H1 (cell line): ENCODE results near the gene CRKL. TPM values are rescaled to one million over a fixed set of nuclear protein-coding genes. Genes with fewer than 3 reads are reported as not detected.

Source experiments
- CTCF ChIA-PET: fragments of 300-600 bp; sonication (Branson Sonifier 250); formaldehyde crosslinking; loops from one replicate; lab custom pipeline; 2021; ENCODE audit not compliant: partially characterized antibody; lab: Charles Lee
- POLR2A ChIA-PET: fragments of 300-600 bp; sonication (Branson Sonifier 250); formaldehyde crosslinking; loops from one replicate; lab custom pipeline; 2021; ENCODE audit warnings: inconsistent platforms; ENCODE audit not compliant: partially characterized antibody; lab: Charles Lee
- DNase-seq, 2 experiments: peaks; one replicate each; pipeline versions ENCODE4 v3.0.0 to v3.0.0-alpha.2; 2010 to 2022; ENCODE audit warnings: low spot score in 2 of 2, low read depth in 1 of 2, mixed read lengths in 1 of 2
- FAIRE-seq: peaks from 2 replicates; lab custom pipeline; 2011; peaks lifted over from hg19 to GRCh38; lab: Jason Lieb, UNC
- H2AFZ ChIP-seq: 2 replicates; pipeline ENCODE4 v1.8.1; 2012; ENCODE audit warnings: low read length, inconsistent platforms
- H2AK5ac ChIP-seq: 2 replicates; pipeline ENCODE4 v1.6.1; 2013; ENCODE audit warnings: low read depth, low read length
- H2BK120ac ChIP-seq: replicated peaks from 2 replicates; pipeline ENCODE3; 2013; ENCODE audit warnings: low read depth, low read length, inconsistent platforms
- H2BK12ac ChIP-seq: 2 replicates; pipeline ENCODE4 v1.6.1; 2013; ENCODE audit warnings: low read depth, low read length
- H2BK15ac ChIP-seq: 2 replicates; pipeline ENCODE4 v1.6.1; 2013; ENCODE audit warnings: low read length
- H2BK20ac ChIP-seq: 2 replicates; pipeline ENCODE4 v1.6.1; 2013; ENCODE audit warnings: low read length
- H2BK5ac ChIP-seq: 2 replicates; pipeline ENCODE4 v1.6.1; 2013; ENCODE audit warnings: low read depth, low read length
- H3K14ac ChIP-seq: 2 replicates; pipeline ENCODE4 v1.6.1; 2013; ENCODE audit warnings: inconsistent platforms; ENCODE audit not compliant: insufficient read length
- H3K18ac ChIP-seq: 2 replicates; pipeline ENCODE4 v1.6.1; 2013; ENCODE audit warnings: low read length; ENCODE audit errors: extremely low read depth
- H3K23ac ChIP-seq: 2 replicates; pipeline ENCODE4 v1.6.1; 2013; ENCODE audit warnings: inconsistent platforms; ENCODE audit not compliant: insufficient read length
- H3K23me2 ChIP-seq: 2 replicates; pipeline ENCODE4 v1.6.1; 2013; ENCODE audit warnings: low read depth, low read length
- H3K27ac ChIP-seq: 2 replicates; pipeline ENCODE4 v1.6.1; 2011; ENCODE audit warnings: low read depth, low read length, inconsistent platforms
- H3K27me3 ChIP-seq, 4 experiments: replicated peaks in 1 of 4; 1 replicate in 1 of 4; 2 replicates in 3 of 4; pipeline versions ENCODE4 v1.6.1 to v1.8.1; 2011 to 2013; ENCODE audit warnings: low read length in 3 of 4, mild to moderate bottlenecking in 3 of 4, inconsistent platforms in 2 of 4, mixed read lengths in 2 of 4, moderate library complexity in 1 of 4; ENCODE audit not compliant: control insufficient read depth in 3 of 4, insufficient read depth in 3 of 4; ENCODE audit errors: extremely low read depth in 1 of 4
- H3K36me3 ChIP-seq, 4 experiments: 2 replicates each; pipeline versions ENCODE4 v1.6.1 to v1.8.1; 2011 to 2013; ENCODE audit warnings: mild to moderate bottlenecking in 4 of 4, low read length in 3 of 4, moderate library complexity in 2 of 4, control low read depth in 1 of 4, inconsistent platforms in 1 of 4; ENCODE audit not compliant: insufficient read depth in 4 of 4, control insufficient read depth in 2 of 4
- H3K4ac ChIP-seq: replicated peaks from 2 replicates; pipeline ENCODE3; 2013; ENCODE audit warnings: low read length, low read depth, mixed read lengths, inconsistent platforms; ENCODE audit not compliant: insufficient read length
- H3K4me1 ChIP-seq, 4 experiments: replicated peaks in 1 of 4; 1 replicate in 1 of 4; 2 replicates in 3 of 4; pipeline versions ENCODE4 v1.6.1 to v1.8.1; 2011 to 2013; ENCODE audit warnings: low read length in 3 of 4, inconsistent platforms in 2 of 4, mixed read lengths in 1 of 4; ENCODE audit not compliant: insufficient read depth in 4 of 4, control insufficient read depth in 3 of 4
- H3K4me2 ChIP-seq, 2 experiments: 2 replicates each; pipeline versions ENCODE4 v1.6.1 to v1.8.1; 2011 to 2013; ENCODE audit warnings: low read depth in 2 of 2, low read length in 2 of 2, control low read depth in 1 of 2, inconsistent platforms in 1 of 2, mild to moderate bottlenecking in 1 of 2; ENCODE audit not compliant: insufficient read depth in 1 of 2
- H3K4me3 ChIP-seq, 4 experiments: fragments of 200-600, 300-600 bp in 1 of 4; sonication (generic), shearing (Covaris generic), sonication (Bioruptor Twin) in 1 of 4; 2 replicates each; pipeline versions ENCODE4 v1.5.1 to v1.8.1; 2011 to 2016; ENCODE audit warnings: low read length in 4 of 4, low read depth in 3 of 4, control low read depth in 2 of 4, inconsistent platforms in 2 of 4, mild to moderate bottlenecking in 2 of 4, mixed read lengths in 1 of 4, moderate library complexity in 1 of 4; ENCODE audit not compliant: insufficient read depth in 2 of 4; ENCODE audit errors: extremely low read depth in 1 of 4
- H3K56ac ChIP-seq: replicated peaks from 2 replicates; pipeline ENCODE3; 2013; ENCODE audit warnings: low read depth, mild to moderate bottlenecking, mixed read lengths, low read length, inconsistent platforms; ENCODE audit not compliant: insufficient read length
- H3K79me1 ChIP-seq: 2 replicates; pipeline ENCODE4 v1.6.1; 2013; ENCODE audit warnings: low read depth, low read length, control low read depth
- H3K79me2 ChIP-seq, 2 experiments: 2 replicates each; pipeline versions ENCODE4 v1.6.1 to v1.8.1; 2012 to 2013; ENCODE audit warnings: low read length in 2 of 2, mild to moderate bottlenecking in 2 of 2, inconsistent platforms in 1 of 2; ENCODE audit not compliant: insufficient read depth in 2 of 2, control insufficient read depth in 1 of 2
- H3K9ac ChIP-seq, 4 experiments: replicated peaks in 1 of 4; 1 replicate in 1 of 4; 2 replicates in 3 of 4; pipeline versions ENCODE4 v1.6.1 to v1.8.1; 2011 to 2013; ENCODE audit warnings: low read depth in 3 of 4, low read length in 3 of 4, control low read depth in 2 of 4, mild to moderate bottlenecking in 2 of 4, moderate library complexity in 2 of 4, inconsistent platforms in 1 of 4; ENCODE audit errors: extremely low read depth in 1 of 4
- H3K9me3 ChIP-seq, 2 experiments: 2 replicates each; pipeline versions ENCODE4 v1.6.1 to v1.8.1; 2012 to 2013; ENCODE audit warnings: mild to moderate bottlenecking in 2 of 2, moderate library complexity in 2 of 2, control low read depth in 1 of 2, inconsistent platforms in 1 of 2, low read depth in 1 of 2, low read length in 1 of 2, mixed read lengths in 1 of 2; ENCODE audit not compliant: insufficient read depth in 2 of 2
- H4K20me1 ChIP-seq, 2 experiments: replicated peaks in 1 of 2; 2 replicates each; pipeline versions ENCODE3 to v1.8.1; 2011 to 2013; ENCODE audit warnings: inconsistent platforms in 2 of 2, low read length in 2 of 2, mild to moderate bottlenecking in 1 of 2; ENCODE audit not compliant: insufficient read depth in 2 of 2, control insufficient read depth in 1 of 2
- H4K5ac ChIP-seq: 2 replicates; pipeline ENCODE4 v1.6.1; 2013; ENCODE audit warnings: low read length, low read depth, mixed read lengths, inconsistent platforms; ENCODE audit not compliant: insufficient read length
- H4K8ac ChIP-seq: 2 replicates; pipeline ENCODE4 v1.8.0; 2013; ENCODE audit warnings: mild to moderate bottlenecking, moderate library complexity, low read length, inconsistent platforms; ENCODE audit not compliant: insufficient read depth; ENCODE audit errors: extremely low read depth
- H4K91ac ChIP-seq: replicated peaks from 2 replicates; pipeline ENCODE3; 2013; ENCODE audit warnings: low read length, mixed read lengths, inconsistent platforms; ENCODE audit not compliant: insufficient read length
- ASH2L ChIP-seq: fragments of 200-600, 300-600 bp; sonication (generic); IDR thresholded peaks from one replicate; pipeline ENCODE4 v1.7.1; 2017; ENCODE audit warnings: low read length
- CEBPB ChIP-seq: IDR thresholded peaks from 2 replicates; pipeline ENCODE4 v1.6.1; 2012; ENCODE audit warnings: low read depth, low read length
- SRF ChIP-seq: IDR thresholded peaks from 2 replicates; pipeline ENCODE4 v1.6.1; 2011; ENCODE audit warnings: mild to moderate bottlenecking, low read depth, low read length, moderate library complexity
- SUZ12 ChIP-seq: fragments of 200-600 bp; sonication (generic); IDR thresholded peaks from 2 replicates; pipeline ENCODE4 v1.6.1; 2012; ENCODE audit warnings: mild to moderate bottlenecking, inconsistent platforms, low read length, moderate library complexity, mixed read lengths
- ZNF274 ChIP-seq: IDR thresholded peaks from 2 replicates; pipeline ENCODE4 v1.7.0; 2012; ENCODE audit warnings: low read length, borderline replicate concordance; ENCODE audit errors: extremely low read depth
- WGBS, 2 experiments: shearing (Covaris generic) in 1 of 2; methylation state at CpG; one replicate each; pipeline versions ENCODE4 v1.1.6 to v1.1.7; 2013 to 2015; ENCODE audit warnings: low lambda C conversion rate in 2 of 2, mixed read lengths in 2 of 2, inconsistent platforms in 1 of 2, low coverage in 1 of 2, missing lambda C conversion rate in 1 of 2; ENCODE audit not compliant: insufficient replicate concordance in 2 of 2, insufficient coverage in 1 of 2, insufficient read length in 1 of 2; ENCODE audit errors: extremely low coverage in 1 of 2, missing lambda C conversion rate in 1 of 2; 5-methylcytosine and 5-hydroxymethylcytosine counted together
- polyA plus RNA-seq, 7 experiments: library from polyadenylated mRNA; depleted of rRNA in 3 of 7; stranded (reverse) in 5 of 7; unstranded in 2 of 7; fragments of >200 nt in 5 of 7; fragments of 200-250 nt in 2 of 7; gene quantifications; 1 replicate in 5 of 7; 2 replicates in 1 of 7; 4 replicates in 1 of 7; pipeline versions ENCODE4 v1.2.1 to v1.2.3, GENCODE V29; 2011 to 2013; ENCODE audit warnings: missing spikeins in 2 of 7, mixed read lengths in 2 of 7
- total RNA-seq: library from RNA; stranded (reverse); fragmentation: NEBNext Ultra II Directional; extraction: Animal tissue kit (Norgen Biotek cat#: 25700); gene quantifications from 2 replicates; pipeline ENCODE4 v1.2.1, GENCODE V29; 2021

Gene CRKL
- total and polyA plus RNA-seq, 2 of the 8 experiments (the other 6 are each of a cell fraction or from before 2014, with no cell fraction given): 34.5 to 94.5 TPM

DNA sequence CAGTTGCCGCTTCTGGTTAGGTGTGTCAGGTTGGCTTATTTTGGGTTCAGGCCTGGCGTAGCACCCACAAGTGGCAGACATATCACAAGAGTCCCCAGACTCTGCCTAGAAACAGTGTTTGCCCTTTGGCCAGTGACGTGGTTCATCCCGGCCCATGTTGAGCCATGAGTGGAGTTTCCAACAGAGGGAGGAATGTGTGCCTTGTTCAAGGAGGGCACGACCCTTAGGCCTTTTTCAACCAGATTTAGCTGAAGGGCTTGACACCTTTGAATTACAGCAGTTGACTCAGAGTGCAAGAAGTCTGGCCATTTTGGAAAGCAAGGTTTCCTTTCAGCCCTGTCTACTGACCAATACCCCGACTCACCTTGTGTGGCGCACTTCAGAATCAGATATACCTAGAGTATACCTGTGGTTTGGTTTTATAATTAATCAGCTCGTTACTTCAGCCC lies 34.7 kb downstream of the CRKL start:
- no peak overlapping the region for H2AK5ac ChIP-seq
- no peak overlapping the region for H3K56ac ChIP-seq
- H3K23ac ChIP-seq: no peak overlapping the region
- no peak overlapping the region for H3K4me3 ChIP-seq
- H2BK120ac ChIP-seq: no peak overlapping the region
- no peak overlapping the region for H4K5ac ChIP-seq
- no peak overlapping the region for H2BK15ac ChIP-seq
- no peak overlapping the region for H3K4me2 ChIP-seq
- peaks cover 8 to 40% (median 28%) of the 10 kb centered on the region in 4 experiments; a peak in 7 of 8 replicates for H3K36me3 ChIP-seq
- ChIA-PET POLR2A (no interaction called here), CTCF (interaction anchor here (0.8 to 13.5 kb wide), 8 partner anchors 10 to 695 kb away, joined by 3 to 115 read pairs (median 4); partner anchors contain the start of gene AIFM3)
- no peak overlapping the region for H2AFZ ChIP-seq
- peaks cover 17 to 39% of the 10 kb centered on the region in 2 experiments for H4K20me1 ChIP-seq
- no peak overlapping the region for H3K27ac ChIP-seq
- H3K79me2 ChIP-seq: peaks cover 0 to 54% of the 10 kb centered on the region in 2 experiments; a peak in 2 of 4 replicates
- DNase-seq (no peak), FAIRE-seq (no peak)
- peaks cover 0 to 6% (median 4%) of the 10 kb centered on the region in 4 experiments; a peak in 5 of 7 replicates for H3K4me1 ChIP-seq
- peaks cover 17% of the 10 kb centered on the region for H3K79me1 ChIP-seq
- H2BK20ac ChIP-seq: no peak overlapping the region
- no peak overlapping the region for H3K9ac ChIP-seq
- no peak overlapping the region for H3K4ac ChIP-seq
- WGBS, 2 experiments: 94% methylated on average over 8 of the region's 8 CpGs; no CpG with 5 or more reads in 1 of the 2 experiments
- H2BK5ac ChIP-seq: no peak overlapping the region
- no peak overlapping the region for H4K91ac ChIP-seq
- H2BK12ac ChIP-seq: no peak overlapping the region
- H4K8ac ChIP-seq: no peak overlapping the region
- H3K14ac ChIP-seq: no peak overlapping the region
- H3K9me3 ChIP-seq: no peaks in the 10 kb centered on the region
- no peak for TF ChIP-seq CEBPB
- no peak for TF ChIP-seq ZNF274
- no peak for TF ChIP-seq SRF
- no peak for TF ChIP-seq ASH2L
- no peak for TF ChIP-seq SUZ12
- peaks cover 0 to 4% (median 2%) of the 10 kb centered on the region in 4 experiments; a peak in 4 of 7 replicates for H3K27me3 ChIP-seq
- peaks cover 5% of the 10 kb centered on the region for H3K23me2 ChIP-seq
- no peak overlapping the region for H3K18ac ChIP-seq
